Astrocyte (in vitro differentiated cells and primary cell): ENCODE data around the gene REXO1. TPM values are rescaled to one million over a fixed set of nuclear protein-coding genes. Genes with fewer than 3 reads are reported as not detected.

Source experiments
- DNase-seq: peaks from one replicate; pipeline ENCODE4 v3.0.0-alpha.2; 2010; ENCODE audit warnings: low read depth
- FAIRE-seq: peaks from 2 replicates; lab custom pipeline; 2011; peaks lifted over from hg19 to GRCh38; lab: Jason Lieb, UNC
- H2AFZ ChIP-seq: 2 replicates; pipeline ENCODE4 v1.6.0; 2012; ENCODE audit warnings: low read depth, low read length, inconsistent platforms
- H3K27ac ChIP-seq: 2 replicates; pipeline ENCODE4 v1.5.1; 2011; ENCODE audit warnings: low read depth, low read length, inconsistent platforms
- H3K27me3 ChIP-seq: 2 replicates; pipeline ENCODE4 v1.6.0; 2011; ENCODE audit warnings: low read length, inconsistent platforms; ENCODE audit not compliant: insufficient read depth
- H3K36me3 ChIP-seq: 2 replicates; pipeline ENCODE4 v1.5.1; 2011; ENCODE audit warnings: low read length, inconsistent platforms; ENCODE audit not compliant: insufficient read depth
- H3K4me1 ChIP-seq: 2 replicates; pipeline ENCODE4 v1.5.1; 2011; ENCODE audit warnings: low read length, inconsistent platforms; ENCODE audit not compliant: insufficient read depth
- H3K4me2 ChIP-seq: 2 replicates; pipeline ENCODE4 v1.6.0; 2012; ENCODE audit warnings: low read length, inconsistent platforms
- H3K4me3 ChIP-seq: 2 replicates; pipeline ENCODE4 v1.5.1; 2011; ENCODE audit warnings: low read depth, mild to moderate bottlenecking, low read length, inconsistent platforms; ENCODE audit not compliant: insufficient read depth
- H3K79me2 ChIP-seq: 2 replicates; pipeline ENCODE4 v1.6.0; 2012; ENCODE audit warnings: mild to moderate bottlenecking, low read length, inconsistent platforms; ENCODE audit not compliant: insufficient read depth
- H3K9ac ChIP-seq: 2 replicates; pipeline ENCODE4 v1.6.0; 2012; ENCODE audit warnings: mild to moderate bottlenecking, low read length, inconsistent platforms
- H3K9me3 ChIP-seq: 2 replicates; pipeline ENCODE4 v1.5.1; 2012; ENCODE audit warnings: low read depth, mild to moderate bottlenecking, low read length, inconsistent platforms; ENCODE audit not compliant: insufficient read depth
- H4K20me1 ChIP-seq: 2 replicates; pipeline ENCODE4 v1.6.0; 2012; ENCODE audit warnings: low read length, inconsistent platforms; ENCODE audit not compliant: insufficient read depth
- H3K27ac Mint-ChIP-seq: one replicate; pipeline ENCODE4 v1.8.0; 2021; ENCODE audit warnings: mild to moderate bottlenecking, mixed read lengths; ENCODE audit not compliant: unreplicated experiment
- H3K27me3 Mint-ChIP-seq: one replicate; pipeline ENCODE4 v1.8.0; 2021; ENCODE audit warnings: low read depth, mixed read lengths; ENCODE audit not compliant: unreplicated experiment
- H3K36me3 Mint-ChIP-seq: one replicate; pipeline ENCODE4 v1.8.0; 2021; ENCODE audit warnings: low read depth, mixed read lengths; ENCODE audit not compliant: unreplicated experiment
- H3K4me1 Mint-ChIP-seq: one replicate; pipeline ENCODE4 v1.8.0; 2021; ENCODE audit warnings: low read depth, mixed read lengths; ENCODE audit not compliant: unreplicated experiment
- H3K4me3 Mint-ChIP-seq: one replicate; pipeline ENCODE4 v1.8.0; 2021; ENCODE audit warnings: mild to moderate bottlenecking, moderate library complexity, mixed read lengths; ENCODE audit not compliant: unreplicated experiment
- H3K9me3 Mint-ChIP-seq: one replicate; pipeline ENCODE4 v1.8.0; 2021; ENCODE audit warnings: mild to moderate bottlenecking, mixed read lengths; ENCODE audit not compliant: unreplicated experiment
- CTCF ChIP-seq: IDR thresholded peaks from 2 replicates; pipeline ENCODE4 v1.5.1; 2011; ENCODE audit warnings: low read depth, mild to moderate bottlenecking, inconsistent platforms, low read length, moderate library complexity; ENCODE audit not compliant: insufficient read depth
- EZH2 ChIP-seq: IDR thresholded peaks from 2 replicates; pipeline ENCODE4 v1.6.1; 2012; ENCODE audit warnings: mild to moderate bottlenecking, low read length, inconsistent platforms; ENCODE audit not compliant: insufficient read depth
- total RNA-seq: library from RNA; stranded (reverse); gene quantifications from 2 replicates; pipeline ENCODE4 v1.2.1, GENCODE V29; 2021

The REXO1 gene
- total RNA-seq, 1 donor from 2014 or later = 35.5 TPM

DNA sequence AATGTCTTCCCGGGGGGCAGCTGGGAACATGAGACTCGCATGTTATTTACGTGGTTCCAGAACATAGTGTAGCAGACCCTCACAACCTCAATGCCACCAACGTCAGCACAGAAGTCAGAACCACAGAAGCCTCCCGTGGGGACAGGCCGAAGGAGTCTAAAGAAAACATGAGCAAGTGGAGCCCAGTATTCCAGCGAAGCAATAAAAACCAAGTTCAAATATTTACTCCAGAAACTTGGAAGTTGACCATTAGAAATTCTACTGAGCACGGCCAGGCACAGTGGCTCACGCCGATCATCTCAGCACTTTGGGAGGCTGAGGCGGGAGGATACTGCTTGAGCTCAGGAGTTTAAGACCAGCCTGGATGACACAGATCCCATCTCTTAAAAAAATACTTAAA lies 18.3 kb downstream of the REXO1 start:
- Histone ChIP-seq H4K20me1 (peaks cover 59% of the 10 kb centered on the region), H2AFZ (no peak overlapping the region), H3K27me3 (no peaks in the 10 kb centered on the region), H3K9ac (no peak overlapping the region), H3K36me3 (no peaks in the 10 kb centered on the region), H3K27ac (no peak overlapping the region), H3K9me3 (no peaks in the 10 kb centered on the region), H3K79me2 (peaks cover 47% of the 10 kb centered on the region), H3K4me2 (no peak overlapping the region), H3K4me3 (no peak overlapping the region), H3K4me1 (peaks cover 2% of the 10 kb centered on the region)
- H3K4me1 Mint-ChIP-seq = peaks cover 4% of the 10 kb centered on the region
- FAIRE-seq (no peak), DNase-seq (no peak)
- H3K27ac Mint-ChIP-seq = no peak overlapping the region
- TF ChIP-seq CTCF = no peak
- TF ChIP-seq EZH2 = no peak
- H3K9me3 Mint-ChIP-seq = no peaks in the 10 kb centered on the region
- no peaks in the 10 kb centered on the region for H3K27me3 Mint-ChIP-seq
- peaks cover 6% of the 10 kb centered on the region for H3K36me3 Mint-ChIP-seq
- no peak overlapping the region for H3K4me3 Mint-ChIP-seq

- Histone ChIP-seq H3K9ac (no peak overlapping the region), H3K4me1 (peaks cover 2% of the 10 kb centered on the region), H3K79me2 (peaks cover 37% of the 10 kb centered on the region), H3K4me2 (no peak overlapping the region), H3K27me3 (no peaks in the 10 kb centered on the region), H3K4me3 (no peak overlapping the region), H3K9me3 (no peaks in the 10 kb centered on the region), H3K27ac (no peak overlapping the region), H3K36me3 (no peaks in the 10 kb centered on the region), H4K20me1 (peaks cover 46% of the 10 kb centered on the region), H2AFZ (no peak overlapping the region)
- no peak for TF ChIP-seq CTCF
- TF ChIP-seq EZH2 = no peak
- FAIRE-seq (no peak), DNase-seq (no peak)
- Mint-ChIP-seq H3K36me3 (peaks cover 6% of the 10 kb centered on the region), H3K9me3 (no peaks in the 10 kb centered on the region), H3K4me3 (no peak overlapping the region), H3K27ac (no peak overlapping the region), H3K4me1 (peaks cover 4% of the 10 kb centered on the region), H3K27me3 (no peaks in the 10 kb centered on the region)
Measured at GRCh38 chr19:1828279-1829238, 19.7 kb downstream of the REXO1 start.
